Measurements from ENCODE around the gene CDYL2. TPM values are rescaled to one million over a fixed set of nuclear protein-coding genes. Genes with fewer than 3 reads are reported as not detected.
A peak's percentile ranks its signal among the peaks of the same experiment; 100 is the strongest.

The CDYL2 gene
- total RNA-seq, 6 experiments from 2014 or later: 15.4 to 22.5 (median 20.6) TPM

GRCh38 chr16:80580109-80580832, 224.1 kb downstream of the CDYL2 start:
- Mint-ChIP-seq H3K9me3 (no peaks in the 10 kb centered on the region), H3K4me1 (ENCODE audit: low read depth) (peaks cover 36% of the 10 kb centered on the region), H3K27ac (no peak overlapping the region), H3K27me3 (ENCODE audit: insufficient read depth) (peaks cover 6% of the 10 kb centered on the region; the same call in 1 of the 2 replicates), H3K4me3 (no peak overlapping the region), H3K36me3 (ENCODE audit: low read depth) (no peaks in the 10 kb centered on the region)
- no peak for TF ChIP-seq CTCF (IDR thresholded peaks at IDR 0.05)
- peak; percentile 49 for DNase-seq

GRCh38 chr16:80577485-80578280, 226.7 kb downstream of the CDYL2 start:
- Mint-ChIP-seq H3K9me3 (no peaks in the 10 kb centered on the region), H3K27me3 (ENCODE audit: insufficient read depth) (peaks cover 9% of the 10 kb centered on the region; the same call in 1 of the 2 replicates), H3K4me1 (ENCODE audit: low read depth) (peaks cover 16% of the 10 kb centered on the region), H3K27ac (no peak overlapping the region), H3K36me3 (ENCODE audit: low read depth) (no peaks in the 10 kb centered on the region), H3K4me3 (no peak overlapping the region)
- no peak for TF ChIP-seq CTCF (IDR thresholded peaks at IDR 0.05)
- DNase-seq: no peak

- Mint-ChIP-seq H3K27me3 (ENCODE audit: insufficient read depth) (peaks cover 7% of the 10 kb centered on the region; the same call in 1 of the 2 replicates), H3K9me3 (no peaks in the 10 kb centered on the region), H3K4me1 (ENCODE audit: low read depth) (peaks cover 16% of the 10 kb centered on the region), H3K4me3 (no peak overlapping the region), H3K27ac (no peak overlapping the region), H3K36me3 (ENCODE audit: low read depth) (no peaks in the 10 kb centered on the region)
- TF ChIP-seq CTCF (IDR thresholded peaks at IDR 0.05): no peak
- DNase-seq: no peak
These were observed 228.0 kb downstream of the CDYL2 start for GRCh38 chr16:80576343-80576912.

- Mint-ChIP-seq H3K4me1 (ENCODE audit: low read depth) (peaks cover 17% of the 10 kb centered on the region), H3K27ac (no peak overlapping the region), H3K9me3 (no peaks in the 10 kb centered on the region), H3K36me3 (ENCODE audit: low read depth) (no peaks in the 10 kb centered on the region), H3K4me3 (no peak overlapping the region), H3K27me3 (ENCODE audit: insufficient read depth) (peaks cover 4% of the 10 kb centered on the region; the same call in 1 of the 2 replicates)
- no peak for TF ChIP-seq CTCF (IDR thresholded peaks at IDR 0.05)
- DNase-seq: no peak
These were observed 230.7 kb downstream of the CDYL2 start for GRCh38 chr16:80573700-80574120.

GRCh38 chr16:80570106-80570478, 234.3 kb downstream of the CDYL2 start:
- Mint-ChIP-seq H3K4me1 (ENCODE audit: low read depth) (peaks cover 27% of the 10 kb centered on the region), H3K9me3 (no peaks in the 10 kb centered on the region), H3K36me3 (ENCODE audit: low read depth) (no peaks in the 10 kb centered on the region), H3K4me3 (peak overlapping the region; percentile 51; the same call in 1 of the 2 replicates), H3K27me3 (ENCODE audit: insufficient read depth) (peaks cover 6% of the 10 kb centered on the region; the same call in 1 of the 2 replicates), H3K27ac (peak overlapping the region; percentile 68)
- DNase-seq: peak; percentile 12
- TF ChIP-seq CTCF (IDR thresholded peaks at IDR 0.05): no peak

Measured in HFFc6 (cell line).